GM21515 (cell line): ENCODE measurements around the gene SEPTIN10.
"Not testable (repeated sequence)": the region's sequence is repeated elsewhere in the genome, so short reads cannot be mapped to it uniquely, and the experiment has no call there.

Experiments
- ATAC-seq: cut with Tn5 transposase; IDR thresholded peaks from one replicate; pipeline ENCODE4 v1.9.1; 2021; ENCODE audit not compliant: unreplicated experiment

Gene SEPTIN10

GRCh38 chr2:109635426-109636304 lies 21.9 kb upstream of the SEPTIN10 start:
- no peak for ATAC-seq

GRCh38 chr2:109633284-109633961 lies 19.7 kb upstream of the SEPTIN10 start:
- ATAC-seq, result no peak

GRCh38 chr2:109632158-109632789 lies 18.5 kb upstream of the SEPTIN10 start:
- no peak for ATAC-seq

- no peak for ATAC-seq
Observed at GRCh38 chr2:109631741-109632140, 18.0 kb upstream of the SEPTIN10 start.

- no peak for ATAC-seq
Observed at GRCh38 chr2:109630441-109631430, 17.0 kb upstream of the SEPTIN10 start.

GRCh38 chr2:109629867-109630266 lies 16.1 kb upstream of the SEPTIN10 start:
- no peak for ATAC-seq

- not testable (repeated sequence) for ATAC-seq
Observed at GRCh38 chr2:109628321-109628720, 14.6 kb upstream of the SEPTIN10 start.

- no peak for ATAC-seq
Observed at GRCh38 chr2:109624339-109624738, 10.6 kb upstream of the SEPTIN10 start.

- ATAC-seq, result no peak
Observed at GRCh38 chr2:109623923-109624322, 10.2 kb upstream of the SEPTIN10 start.

GRCh38 chr2:109623297-109623696 lies 9.5 kb upstream of the SEPTIN10 start:
- no peak for ATAC-seq

GRCh38 chr2:109619032-109619615 lies 5.4 kb upstream of the SEPTIN10 start:
- no peak for ATAC-seq

- ATAC-seq, result no peak
Observed at GRCh38 chr2:109616184-109616583, 2.4 kb upstream of the SEPTIN10 start.

GRCh38 chr2:109615637-109616144 lies 1.9 kb upstream of the SEPTIN10 start:
- ATAC-seq, result no peak

- ATAC-seq, result no peak
Observed at GRCh38 chr2:109614715-109615636, 1.2 kb upstream of the SEPTIN10 start.

- peak; percentile 32 for ATAC-seq
Observed at GRCh38 chr2:109613081-109613921, 465 bp downstream of the SEPTIN10 start.

GRCh38 chr2:109611467-109612095 lies 2.2 kb downstream of the SEPTIN10 start:
- ATAC-seq, result no peak

- ATAC-seq, result no peak
Observed at GRCh38 chr2:109609352-109610024, 4.3 kb downstream of the SEPTIN10 start.
